Osteocyte (in vitro differentiated cells): ENCODE data around the gene GEMIN5. TPM values are rescaled to one million over a fixed set of nuclear protein-coding genes. Genes with fewer than 3 reads are reported as not detected.

ENCODE experiments used
- DNase-seq: peaks from one replicate; pipeline ENCODE4 v3.0.0; 2021; ENCODE audit warnings: mixed read lengths; ENCODE audit not compliant: unreplicated experiment; ENCODE audit errors: extremely low spot score
- H3K27ac Mint-ChIP-seq: one replicate; pipeline ENCODE4 v1.8.0; 2021; ENCODE audit warnings: mild to moderate bottlenecking, mixed read lengths; ENCODE audit not compliant: unreplicated experiment
- H3K27me3 Mint-ChIP-seq: one replicate; pipeline ENCODE4 v1.8.0; 2021; ENCODE audit warnings: mixed read lengths; ENCODE audit not compliant: unreplicated experiment
- H3K36me3 Mint-ChIP-seq: one replicate; pipeline ENCODE4 v1.8.0; 2021; ENCODE audit warnings: mixed read lengths; ENCODE audit not compliant: unreplicated experiment
- H3K4me1 Mint-ChIP-seq: one replicate; pipeline ENCODE4 v1.8.0; 2021; ENCODE audit warnings: mixed read lengths; ENCODE audit not compliant: unreplicated experiment
- H3K4me3 Mint-ChIP-seq: one replicate; pipeline ENCODE4 v1.8.0; 2021; ENCODE audit warnings: mild to moderate bottlenecking, moderate library complexity, mixed read lengths; ENCODE audit not compliant: unreplicated experiment
- H3K9me3 Mint-ChIP-seq: one replicate; pipeline ENCODE4 v1.8.0; 2021; ENCODE audit warnings: mixed read lengths; ENCODE audit not compliant: unreplicated experiment
- CTCF ChIP-seq: fragments of 200-600 bp; sonication (generic); IDR thresholded peaks from 2 replicates; pipeline ENCODE4 v1.5.0; 2021; ENCODE audit warnings: antibody characterized with exemption, mild to moderate bottlenecking, moderate library complexity
- total RNA-seq: library from RNA; stranded (reverse); gene quantifications from 2 replicates; pipeline ENCODE4 v1.2.1, GENCODE V29; 2021

The GEMIN5 gene
- total RNA-seq, 1 donor from 2014 or later: 17.6 TPM

GRCh38 chr5:154948313-154948712, 10.3 kb upstream of the GEMIN5 start:
- Mint-ChIP-seq H3K36me3 (peaks cover 12% of the 10 kb centered on the region), H3K27ac (no peak overlapping the region), H3K9me3 (no peaks in the 10 kb centered on the region), H3K4me1 (no peaks in the 10 kb centered on the region), H3K4me3 (no peak overlapping the region), H3K27me3 (no peaks in the 10 kb centered on the region)
- TF ChIP-seq CTCF: no peak
- DNase-seq: no peak

DNA sequence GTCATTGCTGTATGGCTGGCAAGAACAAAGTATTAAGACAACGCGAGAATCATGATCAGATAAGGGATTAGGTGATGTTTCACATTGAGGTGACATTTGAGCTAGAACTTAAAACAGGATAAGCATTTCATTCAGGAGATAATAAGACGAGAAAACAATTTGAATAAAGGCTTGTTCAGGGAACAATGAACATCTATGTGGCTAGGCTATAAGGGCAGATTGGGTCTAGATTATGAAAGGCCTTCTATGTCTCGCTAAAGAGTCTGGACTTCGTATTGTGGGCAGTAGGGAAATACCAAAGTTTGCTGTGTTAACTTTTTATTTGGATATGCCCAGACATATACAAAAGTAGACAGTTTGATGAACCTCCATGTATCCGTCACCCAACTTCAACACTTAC, 9.8 kb upstream of the GEMIN5 start:
- Mint-ChIP-seq H3K36me3 (peaks cover 11% of the 10 kb centered on the region), H3K27me3 (no peaks in the 10 kb centered on the region), H3K9me3 (no peaks in the 10 kb centered on the region), H3K4me1 (peaks cover 5% of the 10 kb centered on the region), H3K27ac (no peak overlapping the region), H3K4me3 (no peak overlapping the region)
- no peak for TF ChIP-seq CTCF
- no peak for DNase-seq

- no peak for DNase-seq
- H3K27ac Mint-ChIP-seq: no peak overlapping the region
- peaks cover 6% of the 10 kb centered on the region for H3K36me3 Mint-ChIP-seq
- peak; percentile 62 for TF ChIP-seq CTCF
- no peak overlapping the region for H3K4me3 Mint-ChIP-seq
- peaks cover 14% of the 10 kb centered on the region for H3K4me1 Mint-ChIP-seq
- H3K9me3 Mint-ChIP-seq: no peaks in the 10 kb centered on the region
- no peaks in the 10 kb centered on the region for H3K27me3 Mint-ChIP-seq
These were observed 7.8 kb upstream of the GEMIN5 start for GRCh38 chr5:154945695-154946301.

DNA sequence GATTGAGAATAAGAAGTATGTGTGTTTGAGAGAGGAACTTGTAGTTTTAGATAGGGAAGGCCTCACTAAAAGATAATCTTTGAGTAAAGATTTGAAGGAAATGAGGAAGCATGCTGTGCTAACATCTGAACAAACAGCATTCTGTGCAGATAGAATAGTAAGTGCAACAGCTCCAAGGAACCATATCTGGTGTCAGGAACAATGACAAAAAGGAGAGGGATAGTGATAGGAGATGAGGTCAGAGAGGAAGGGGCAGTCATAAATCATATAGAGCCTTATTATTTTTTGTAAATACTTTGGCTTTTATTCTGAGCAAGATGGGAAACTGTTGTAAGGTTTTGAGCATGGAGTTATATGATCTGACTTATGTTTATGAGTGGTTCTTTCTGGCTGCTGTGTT, 6.7 kb upstream of the GEMIN5 start:
- H3K36me3 Mint-ChIP-seq: peaks cover 1% of the 10 kb centered on the region
- no peak for TF ChIP-seq CTCF
- no peak for DNase-seq
- H3K9me3 Mint-ChIP-seq: no peaks in the 10 kb centered on the region
- H3K27ac Mint-ChIP-seq: no peak overlapping the region
- H3K4me3 Mint-ChIP-seq: no peak overlapping the region
- peaks cover 17% of the 10 kb centered on the region for H3K4me1 Mint-ChIP-seq
- no peaks in the 10 kb centered on the region for H3K27me3 Mint-ChIP-seq

- Mint-ChIP-seq H3K27me3 (no peaks in the 10 kb centered on the region), H3K36me3 (peaks cover 1% of the 10 kb centered on the region), H3K4me3 (no peak overlapping the region), H3K27ac (no peak overlapping the region), H3K9me3 (no peaks in the 10 kb centered on the region), H3K4me1 (peaks cover 17% of the 10 kb centered on the region)
- no peak for DNase-seq
- no peak for TF ChIP-seq CTCF
These were observed 5.5 kb upstream of the GEMIN5 start for GRCh38 chr5:154943527-154943926.
